ENCODE results near the gene DUS4L.
A peak's percentile ranks its signal among the peaks of the same experiment; 100 is the strongest.

The DUS4L gene

DNA sequence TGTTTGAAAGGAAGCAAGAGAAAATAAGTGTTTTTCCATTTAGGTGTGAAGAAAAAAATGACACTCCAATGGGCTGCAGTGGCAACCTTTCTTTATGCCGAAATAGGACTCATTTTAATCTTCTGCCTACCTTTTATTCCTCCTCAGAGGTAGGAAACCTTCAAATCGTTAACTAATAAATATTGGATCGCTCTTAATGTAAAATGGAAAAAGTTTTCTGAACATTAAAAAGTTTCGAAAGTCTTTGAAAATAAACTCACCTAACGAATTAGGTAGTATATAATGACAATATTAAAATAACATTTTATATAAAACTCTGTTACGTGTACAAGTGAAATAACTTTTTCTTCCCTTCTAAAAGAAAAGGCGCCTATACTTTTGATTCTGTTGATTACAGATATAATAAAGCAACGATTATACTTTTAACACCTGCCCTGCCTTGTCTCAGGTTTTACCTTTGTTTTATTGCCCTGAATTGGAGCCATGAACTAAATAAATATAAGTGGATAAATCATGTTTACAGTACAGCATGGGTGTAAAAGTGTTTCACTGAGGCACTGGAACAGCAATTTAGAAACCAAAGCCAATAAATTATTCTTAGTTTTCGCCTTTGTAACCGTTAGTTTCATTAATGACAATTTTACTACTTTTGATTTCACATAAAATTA lies 17.1 kb downstream of the DUS4L start:
- peaks cover 23% of the 10 kb centered on the region for H3K36me3 ChIP-seq (ENCODE audit: insufficient read depth, insufficient read length, low read length)

GRCh38 chr7:107581387-107582013 lies 17.7 kb downstream of the DUS4L start:
- Histone ChIP-seq H3K4me3 (ENCODE audit: insufficient read length, low read depth) (no peak overlapping the region), H3K27me3 (ENCODE audit: insufficient read depth, insufficient read length) (no peaks in the 10 kb centered on the region), H3K4me1 (ENCODE audit: insufficient read depth, insufficient read length) (no peaks in the 10 kb centered on the region), H3K36me3 (ENCODE audit: insufficient read depth, insufficient read length, low read length) (peaks cover 25% of the 10 kb centered on the region), H3K9me3 (ENCODE audit: insufficient read depth, low read length) (no peaks in the 10 kb centered on the region), H3K9ac (ENCODE audit: insufficient read length, low read depth) (no peak overlapping the region)
- no peak for TF ChIP-seq SUZ12 (IDR thresholded peaks at IDR 0.05; ENCODE audit: extremely low read depth, insufficient read depth, insufficient read length)
- TF ChIP-seq ZNF274 (IDR thresholded peaks at IDR 0.05; ENCODE audit: low read depth, low read length), result no peak
- TF ChIP-seq YY1 (IDR thresholded peaks at IDR 0.05; ENCODE audit: insufficient read depth, insufficient read length), result no peak
- DNase-seq (ENCODE audit: low read depth, low spot score), result no peak

More for the DNA sequence above, 17.1 kb downstream of the DUS4L start:
- Histone ChIP-seq H3K4me3 (ENCODE audit: insufficient read length, low read depth) (peak overlapping the region; percentile 65), H3K27me3 (ENCODE audit: insufficient read depth, insufficient read length) (no peaks in the 10 kb centered on the region), H3K9me3 (ENCODE audit: insufficient read depth, low read length) (no peaks in the 10 kb centered on the region), H3K9ac (ENCODE audit: insufficient read length, low read depth) (peak overlapping the region; percentile 84), H3K4me1 (ENCODE audit: insufficient read depth, insufficient read length) (no peaks in the 10 kb centered on the region)
- DNase-seq (ENCODE audit: low read depth, low spot score), result no peak
- TF ChIP-seq YY1 (IDR thresholded peaks at IDR 0.05; ENCODE audit: insufficient read depth, insufficient read length), result no peak
- TF ChIP-seq ZNF274 (IDR thresholded peaks at IDR 0.05; ENCODE audit: low read depth, low read length), result no peak
- no peak for TF ChIP-seq SUZ12 (IDR thresholded peaks at IDR 0.05; ENCODE audit: extremely low read depth, insufficient read depth, insufficient read length)

- no peak for DNase-seq (ENCODE audit: low read depth, low spot score)
- H3K9me3 ChIP-seq (ENCODE audit: insufficient read depth, low read length), result no peaks in the 10 kb centered on the region
- H3K27me3 ChIP-seq (ENCODE audit: insufficient read depth, insufficient read length), result no peaks in the 10 kb centered on the region
- H3K4me3 ChIP-seq (ENCODE audit: insufficient read length, low read depth), result no peak overlapping the region
- TF ChIP-seq SUZ12 (IDR thresholded peaks at IDR 0.05; ENCODE audit: extremely low read depth, insufficient read depth, insufficient read length) (no peak), ZNF274 (IDR thresholded peaks at IDR 0.05; ENCODE audit: low read depth, low read length) (no peak), YY1 (IDR thresholded peaks at IDR 0.05; ENCODE audit: insufficient read depth, insufficient read length) (no peak)
- H3K36me3 ChIP-seq (ENCODE audit: insufficient read depth, insufficient read length, low read length), result peaks cover 25% of the 10 kb centered on the region
- no peaks in the 10 kb centered on the region for H3K4me1 ChIP-seq (ENCODE audit: insufficient read depth, insufficient read length)
- H3K9ac ChIP-seq (ENCODE audit: insufficient read length, low read depth), result no peak overlapping the region
Measured at GRCh38 chr7:107582875-107583274, 19.1 kb downstream of the DUS4L start.

DNA sequence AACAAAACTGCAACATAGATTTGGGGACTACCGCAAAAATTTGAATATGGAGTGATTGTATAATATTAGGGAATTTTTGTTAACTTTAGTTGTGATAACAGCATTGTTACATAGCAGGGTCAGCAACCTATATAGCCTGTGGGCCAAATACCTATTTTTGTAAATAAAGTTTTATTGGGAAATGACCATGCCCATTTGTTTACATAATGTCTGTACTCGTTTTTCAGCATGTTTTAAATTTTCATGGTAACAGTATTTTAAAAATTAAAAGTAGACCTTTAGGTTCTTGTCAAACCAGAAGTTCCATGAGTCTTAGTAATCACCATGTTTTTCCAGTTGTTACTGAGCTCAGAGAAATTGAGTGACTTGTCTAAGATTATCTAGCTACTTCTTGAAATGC lies 20.9 kb downstream of the DUS4L start:
- no peak overlapping the region for H3K9ac ChIP-seq (ENCODE audit: insufficient read length, low read depth)

DNA sequence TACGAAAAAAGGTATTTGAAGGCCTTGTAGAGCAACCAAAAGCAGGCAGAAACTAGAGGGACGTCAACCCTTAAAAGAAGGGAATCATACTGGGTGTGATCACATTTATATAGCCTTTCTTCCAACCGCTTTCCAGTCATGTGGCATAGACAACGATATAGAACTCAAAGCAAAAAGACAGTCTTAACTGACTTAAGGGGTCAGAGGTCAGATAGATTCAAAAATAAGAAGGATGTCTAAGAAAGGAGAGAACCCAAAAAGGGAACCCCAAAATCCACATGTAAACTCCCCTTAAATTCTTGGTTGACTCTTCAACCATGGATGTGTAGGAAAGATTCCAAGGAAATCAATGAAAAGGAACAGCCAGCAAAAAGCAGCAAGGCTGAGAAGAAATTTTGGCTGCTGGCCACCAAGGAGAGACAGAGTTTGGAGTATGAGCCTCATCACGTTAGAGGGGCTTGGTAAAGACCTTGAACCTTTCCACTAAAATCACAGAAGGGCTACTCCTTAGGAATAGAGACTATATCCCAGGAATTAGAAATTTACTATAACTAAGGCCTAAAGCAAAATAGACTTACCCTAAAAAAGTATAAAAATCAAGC lies 24.9 kb downstream of the DUS4L start:
- no peak overlapping the region for H3K9ac ChIP-seq (ENCODE audit: insufficient read length, low read depth)
- DNase-seq (ENCODE audit: low read depth, low spot score), result no peak
- no peaks in the 10 kb centered on the region for H3K27me3 ChIP-seq (ENCODE audit: insufficient read depth, insufficient read length)
- no peaks in the 10 kb centered on the region for H3K4me1 ChIP-seq (ENCODE audit: insufficient read depth, insufficient read length)
- no peak overlapping the region for H3K4me3 ChIP-seq (ENCODE audit: insufficient read length, low read depth)
- no peak for TF ChIP-seq YY1 (IDR thresholded peaks at IDR 0.05; ENCODE audit: insufficient read depth, insufficient read length)
- no peak for TF ChIP-seq SUZ12 (IDR thresholded peaks at IDR 0.05; ENCODE audit: extremely low read depth, insufficient read depth, insufficient read length)
- TF ChIP-seq ZNF274 (IDR thresholded peaks at IDR 0.05; ENCODE audit: low read depth, low read length), result no peak
- no peaks in the 10 kb centered on the region for H3K9me3 ChIP-seq (ENCODE audit: insufficient read depth, low read length)
- peaks cover 24% of the 10 kb centered on the region for H3K36me3 ChIP-seq (ENCODE audit: insufficient read depth, insufficient read length, low read length)

More for the DNA sequence above, 20.9 kb downstream of the DUS4L start:
- Histone ChIP-seq H3K27me3 (ENCODE audit: insufficient read depth, insufficient read length) (no peaks in the 10 kb centered on the region), H3K4me3 (ENCODE audit: insufficient read length, low read depth) (no peak overlapping the region), H3K36me3 (ENCODE audit: insufficient read depth, insufficient read length, low read length) (peaks cover 27% of the 10 kb centered on the region), H3K9me3 (ENCODE audit: insufficient read depth, low read length) (no peaks in the 10 kb centered on the region), H3K4me1 (ENCODE audit: insufficient read depth, insufficient read length) (no peaks in the 10 kb centered on the region)
- no peak for DNase-seq (ENCODE audit: low read depth, low spot score)
- TF ChIP-seq YY1 (IDR thresholded peaks at IDR 0.05; ENCODE audit: insufficient read depth, insufficient read length) (no peak), SUZ12 (IDR thresholded peaks at IDR 0.05; ENCODE audit: extremely low read depth, insufficient read depth, insufficient read length) (no peak), ZNF274 (IDR thresholded peaks at IDR 0.05; ENCODE audit: low read depth, low read length) (no peak)

DNA sequence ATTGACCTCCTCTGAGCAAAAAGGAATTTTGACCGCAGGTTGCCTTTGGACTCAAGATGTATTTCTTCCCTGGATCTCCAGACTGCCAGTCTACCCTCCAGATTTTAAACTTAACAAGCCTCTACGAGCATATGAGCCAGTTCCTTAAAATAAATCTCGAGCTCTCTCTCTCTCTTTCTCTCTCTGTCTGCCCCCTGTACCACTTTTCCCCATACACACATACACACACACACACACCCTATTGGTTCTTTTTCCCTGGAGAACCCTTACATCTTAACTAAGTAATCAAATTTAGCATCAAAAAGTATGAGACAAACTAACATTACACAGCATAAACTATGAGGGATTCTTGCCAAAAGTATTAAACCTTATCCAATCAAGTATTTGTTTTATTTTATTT lies 27.6 kb downstream of the DUS4L start:
- Histone ChIP-seq H3K36me3 (ENCODE audit: insufficient read depth, insufficient read length, low read length) (peaks cover 10% of the 10 kb centered on the region), H3K9me3 (ENCODE audit: insufficient read depth, low read length) (no peaks in the 10 kb centered on the region), H3K4me3 (ENCODE audit: insufficient read length, low read depth) (no peak overlapping the region), H3K9ac (ENCODE audit: insufficient read length, low read depth) (no peak overlapping the region), H3K4me1 (ENCODE audit: insufficient read depth, insufficient read length) (no peaks in the 10 kb centered on the region), H3K27me3 (ENCODE audit: insufficient read depth, insufficient read length) (no peaks in the 10 kb centered on the region)
- no peak for DNase-seq (ENCODE audit: low read depth, low spot score)
- TF ChIP-seq SUZ12 (IDR thresholded peaks at IDR 0.05; ENCODE audit: extremely low read depth, insufficient read depth, insufficient read length) (no peak), YY1 (IDR thresholded peaks at IDR 0.05; ENCODE audit: insufficient read depth, insufficient read length) (no peak), ZNF274 (IDR thresholded peaks at IDR 0.05; ENCODE audit: low read depth, low read length) (no peak)

DNA sequence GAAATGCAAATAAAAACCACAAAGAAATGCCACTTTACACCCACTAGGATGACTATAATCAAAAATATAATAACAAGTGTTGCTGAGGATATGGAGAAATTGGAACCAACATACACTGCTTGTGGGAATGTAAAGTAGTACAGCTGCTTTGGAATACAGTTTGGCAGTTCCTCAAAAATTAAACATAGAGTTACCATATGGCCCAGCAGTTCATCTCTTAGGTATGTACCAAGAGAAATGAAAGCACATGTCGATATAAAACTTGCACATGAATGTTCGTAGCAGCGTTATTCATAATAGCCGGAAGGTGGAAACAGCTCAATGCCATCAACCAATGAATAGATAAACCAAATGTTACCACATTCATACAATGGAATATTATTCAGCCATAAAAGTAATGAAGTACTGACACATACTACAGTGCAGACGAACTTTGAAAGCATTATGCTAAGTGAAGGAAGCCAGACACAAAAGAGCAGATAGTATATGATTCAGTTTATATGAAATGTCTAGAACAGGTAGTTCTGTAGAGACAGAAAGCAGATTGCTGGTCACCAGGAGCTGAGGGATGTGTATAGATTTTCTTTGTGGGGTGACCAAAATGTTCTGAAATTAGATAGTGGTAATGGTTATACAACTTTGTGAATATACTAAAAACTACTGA lies 28.7 kb downstream of the DUS4L start:
- Histone ChIP-seq H3K9me3 (ENCODE audit: insufficient read depth, low read length) (no peaks in the 10 kb centered on the region), H3K9ac (ENCODE audit: insufficient read length, low read depth) (no peak overlapping the region), H3K4me1 (ENCODE audit: insufficient read depth, insufficient read length) (no peaks in the 10 kb centered on the region), H3K4me3 (ENCODE audit: insufficient read length, low read depth) (no peak overlapping the region), H3K27me3 (ENCODE audit: insufficient read depth, insufficient read length) (no peaks in the 10 kb centered on the region), H3K36me3 (ENCODE audit: insufficient read depth, insufficient read length, low read length) (peaks cover 9% of the 10 kb centered on the region)
- no peak for DNase-seq (ENCODE audit: low read depth, low spot score)
- TF ChIP-seq YY1 (IDR thresholded peaks at IDR 0.05; ENCODE audit: insufficient read depth, insufficient read length), result no peak
- no peak for TF ChIP-seq ZNF274 (IDR thresholded peaks at IDR 0.05; ENCODE audit: low read depth, low read length)
- no peak for TF ChIP-seq SUZ12 (IDR thresholded peaks at IDR 0.05; ENCODE audit: extremely low read depth, insufficient read depth, insufficient read length)

Data from NT2/D1 (cell line).